Measurements from ENCODE around the gene CFDP1. TPM values are rescaled to one million over a fixed set of nuclear protein-coding genes. Genes with fewer than 3 reads are reported as not detected.

CFDP1 gene
- total and polyA plus RNA-seq, 2 donors (not counting 1 experiment from before 2014, with no cell fraction given): 6.3 to 42.8 TPM

GRCh38 chr16:75310541-75310940 is 122.8 kb downstream of the CFDP1 start:
- intact Hi-C loops (cut with micrococcal nuclease): no loop called here
- peaks cover 10% of the 10 kb centered on the region for H3K27me3 Mint-ChIP-seq
- Histone ChIP-seq H3K4me2 (replicated peaks; ENCODE audit: low read depth, low read length, poor library complexity, severe bottlenecking) (no peak overlapping the region), H3K27me3 (replicated peaks in 1 of 4; ENCODE audit: control extremely low read depth in 1 of 4, control insufficient read depth in 3 of 4, insufficient read depth in 4 of 4, low read length in 3 of 4) (peaks cover 0 to 4% (median 0%) of the 10 kb centered on the region in 4 experiments), H3K9ac (ENCODE audit: low read length) (no peak overlapping the region), H3K9me3 (ENCODE audit: control extremely low read depth in 1 of 3, control insufficient read depth in 2 of 3, insufficient read depth in 1 of 3, low read length in 2 of 3) (no peaks in the 10 kb centered on the region), H3K36me3 (replicated peaks in 1 of 2; ENCODE audit: control extremely low read depth in 1 of 2, control insufficient read depth in 1 of 2, extremely low read depth in 1 of 2, insufficient read depth in 2 of 2, low read length in 1 of 2) (peaks cover 1 to 3% of the 10 kb centered on the region in 2 experiments), H3K4me3 (ENCODE audit: control extremely low read depth in 1 of 5, extremely low read depth in 1 of 5, insufficient read depth in 1 of 5, low read depth in 2 of 5, low read length in 4 of 5) (no peak overlapping the region), H3K79me2 (ENCODE audit: control insufficient read depth, insufficient read depth, low read length) (no peaks in the 10 kb centered on the region), H3K4me1 (ENCODE audit: control insufficient read depth in 2 of 2, insufficient read depth in 2 of 2, low read length in 2 of 2) (no peaks in the 10 kb centered on the region), H3K27ac (ENCODE audit: low read length in 2 of 2) (no peak overlapping the region), H4K20me1 (ENCODE audit: control insufficient read depth, insufficient read depth, low read length, poor library complexity, severe bottlenecking) (peaks cover 8% of the 10 kb centered on the region), H2AFZ (ENCODE audit: insufficient read depth, low read depth, low read length, poor library complexity, severe bottlenecking) (no peak overlapping the region)
- H3K4me1 Mint-ChIP-seq: no peaks in the 10 kb centered on the region
- TF ChIP-seq EZH2 (IDR thresholded peaks at IDR 0.05; ENCODE audit: borderline replicate concordance, insufficient read depth, low read depth, low read length, poor library complexity, severe bottlenecking) (no peak), CTCF (IDR thresholded peaks at IDR 0.05) (no peak)
- H3K4me3 Mint-ChIP-seq: no peak overlapping the region
- H3K9me3 Mint-ChIP-seq (ENCODE audit: insufficient read depth): no peaks in the 10 kb centered on the region
- DNase-seq (no peak), ATAC-seq (ENCODE audit: low read depth) (no peak)
- ChIA-PET CTCF (no interaction called here), POLR2A (no interaction called here)
- no peak overlapping the region for H3K27ac Mint-ChIP-seq
- WGBS (ENCODE audit: insufficient coverage): no CpG with 5 or more reads among the region's 3 CpGs

- H3K9me3 ChIP-seq (ENCODE audit: control extremely low read depth in 1 of 3, control insufficient read depth in 2 of 3, insufficient read depth in 1 of 3, low read length in 2 of 3): no peaks in the 10 kb centered on the region
- H3K27me3 ChIP-seq (replicated peaks in 1 of 4; ENCODE audit: control extremely low read depth in 1 of 4, control insufficient read depth in 3 of 4, insufficient read depth in 4 of 4, low read length in 3 of 4): peaks cover 0 to 4% (median 0%) of the 10 kb centered on the region in 4 experiments
- no peaks in the 10 kb centered on the region for H3K9me3 Mint-ChIP-seq (ENCODE audit: insufficient read depth)
- H3K4me1 Mint-ChIP-seq: no peaks in the 10 kb centered on the region
- TF ChIP-seq CTCF (IDR thresholded peaks at IDR 0.05) (no peak), EZH2 (IDR thresholded peaks at IDR 0.05; ENCODE audit: borderline replicate concordance, insufficient read depth, low read depth, low read length, poor library complexity, severe bottlenecking) (no peak)
- no peaks in the 10 kb centered on the region for H3K4me1 ChIP-seq (ENCODE audit: control insufficient read depth in 2 of 2, insufficient read depth in 2 of 2, low read length in 2 of 2)
- no peak overlapping the region for H3K4me3 ChIP-seq (ENCODE audit: control extremely low read depth in 1 of 5, extremely low read depth in 1 of 5, insufficient read depth in 1 of 5, low read depth in 2 of 5, low read length in 4 of 5)
- CTCF ChIA-PET: no interaction called here
- H3K36me3 ChIP-seq (replicated peaks in 1 of 2; ENCODE audit: control extremely low read depth in 1 of 2, control insufficient read depth in 1 of 2, extremely low read depth in 1 of 2, insufficient read depth in 2 of 2, low read length in 1 of 2): peaks cover 3% of the 10 kb centered on the region in 2 experiments
- H2AFZ ChIP-seq (ENCODE audit: insufficient read depth, low read depth, low read length, poor library complexity, severe bottlenecking): no peak overlapping the region
- no peak overlapping the region for H3K27ac ChIP-seq (ENCODE audit: low read length in 2 of 2)
- WGBS (ENCODE audit: insufficient coverage): 100% methylated on average over 1 of the region's 1 CpG
- H3K9ac ChIP-seq (ENCODE audit: low read length): no peak overlapping the region
- H4K20me1 ChIP-seq (ENCODE audit: control insufficient read depth, insufficient read depth, low read length, poor library complexity, severe bottlenecking): peaks cover 8% of the 10 kb centered on the region
- no peak overlapping the region for H3K27ac Mint-ChIP-seq
- H3K4me2 ChIP-seq (replicated peaks; ENCODE audit: low read depth, low read length, poor library complexity, severe bottlenecking): no peak overlapping the region
- POLR2A ChIA-PET: no interaction called here
- H3K79me2 ChIP-seq (ENCODE audit: control insufficient read depth, insufficient read depth, low read length): no peaks in the 10 kb centered on the region
- DNase-seq: no peak
- no peak for ATAC-seq (ENCODE audit: low read depth)
- H3K4me3 Mint-ChIP-seq: no peak overlapping the region
- intact Hi-C loops (cut with micrococcal nuclease): no loop called here
- peaks cover 10% of the 10 kb centered on the region for H3K27me3 Mint-ChIP-seq
Observed at GRCh38 chr16:75309899-75310430, 123.3 kb downstream of the CFDP1 start.

Measured in B cell (primary cell).